Adrenal gland (tissue), 12 donors: ENCODE results near the gene NBPF6. TPM values are rescaled to one million over a fixed set of nuclear protein-coding genes. Genes with fewer than 3 reads are reported as not detected.
"Not testable (repeated sequence)": the region's sequence is repeated elsewhere in the genome, so short reads cannot be mapped to it uniquely, and the experiment has no call there.

Experiments used
- DNase-seq, 7 donors: peaks; one replicate each; pipeline ENCODE4 v3.0.0-alpha.2; 2019 to 2020
- H3K27ac ChIP-seq, 5 donors: fragments of 200-600 bp; sonication (generic) in 4 of 5; 1 replicate in 3 of 5; 2 replicates in 2 of 5; pipeline versions ENCODE4 v1.5.1 to v1.8.0; 2016 to 2020; ENCODE audit warnings: mild to moderate bottlenecking in 1 of 5
- H3K27me3 ChIP-seq: fragments of 200-600 bp; 2 replicates; pipeline ENCODE4 v1.8.0; 2021
- H3K36me3 ChIP-seq, 2 donors: fragments of 200-600 bp; replicated peaks in 1 of 2; 1 replicate in 1 of 2; 2 replicates in 1 of 2; pipeline versions ENCODE4 v1.5.1 to v1.8.0; 2018 to 2022
- H3K4me1 ChIP-seq, 2 donors: fragments of 200-600 bp; replicated peaks in 1 of 2; 1 replicate in 1 of 2; 2 replicates in 1 of 2; pipeline versions ENCODE4 v1.5.1 to v1.8.0; 2018 to 2021
- H3K4me3 ChIP-seq, 4 donors: fragments of 200-600 bp; sonication (generic) in 3 of 4; one replicate each; pipeline ENCODE4 v1.5.1; 2016 to 2018
- H3K9me3 ChIP-seq, 3 donors: fragments of 200-600 bp; sonication (generic) in 1 of 3; replicated peaks in 1 of 3; 1 replicate in 2 of 3; 2 replicates in 1 of 3; pipeline versions ENCODE4 v1.5.1 to v1.8.0; 2016 to 2021
- CTCF ChIP-seq, 6 experiments: fragments of 450-650 bp in 4 of 6; fragments of 200-600 bp in 2 of 6; sonication (generic) in 1 of 6; IDR thresholded peaks; 1 replicate in 5 of 6; 2 replicates in 1 of 6; pipeline versions ENCODE4 v1.5.1 to v1.8.0; 2016 to 2021; ENCODE audit warnings: antibody characterized with exemption in 6 of 6, mild to moderate bottlenecking in 2 of 6, moderate library complexity in 1 of 6
- POLR2A ChIP-seq, 2 donors: fragments of 450-650 bp; IDR thresholded peaks; one replicate each; pipeline ENCODE4 v1.6.1; 2017; ENCODE audit warnings: antibody characterized with exemption in 2 of 2, mild to moderate bottlenecking in 2 of 2, moderate library complexity in 1 of 2
- WGBS, 4 donors: extraction: QIAGEN DNeasy Blood & Tissue Kit in 2 of 4; methylation state at CpG; one replicate each; pipeline versions ENCODE4 v1.1.5 to v1.1.7; 2013 to 2017; 5-methylcytosine and 5-hydroxymethylcytosine counted together
- intact Hi-C, 2 donors: fragments of 100-400 bp; cut with DNase I; formaldehyde crosslinking; loops; one replicate each; pipeline versions ENCODE4 v1.14.1 to v1.15.0; 2022 to 2023
- polyA plus RNA-seq, 3 donors: library from polyadenylated mRNA; stranded (reverse); fragments of 200-250 nt in 2 of 3; fragments of 350-450 nt in 1 of 3; fragmentation: Illumina TruSeq in 1 of 3; extraction: RNeasy Lipid Tissue Mini Kit (QIAGEN cat#74804) in 1 of 3; gene quantifications; one replicate each; pipeline ENCODE4 v1.2.3, GENCODE V29; 2013 to 2014
- total RNA-seq, 9 donors: library from RNA; depleted of rRNA in 4 of 9; stranded (reverse); fragments of >200 nt in 4 of 9; fragments of 120-200 nt in 1 of 9; fragmentation: NEBNext Ultra II Directional in 1 of 9; extraction: Animal tissue kit (Norgen Biotek cat#: 25700) in 1 of 9; gene quantifications; one replicate each; pipeline versions ENCODE4 v1.1.0 to v1.2.4, GENCODE V29; 2013 to 2023
- donor health status: healthy with polysubstance abuse.
- donor health status: Bipolar disorder and iron deficiency.
- donor health status: DM: yes; HTN: yes; CAD: no.
- donor health status: DM: no; HTN: no; CAD: no.
- donor health status: DM: no; HTN: no; CAD: no.
- donor health status: DM: yes; HTN: yes; CAD: no.

Gene NBPF6
- total and polyA plus RNA-seq, 12 donors: 0.14 TPM; not detected in 11

- H3K27me3 ChIP-seq, H3K27ac ChIP-seq, DNase-seq, H3K36me3 ChIP-seq, H3K4me1 ChIP-seq, H3K9me3 ChIP-seq, intact Hi-C loops, H3K4me3 ChIP-seq: not testable (repeated sequence)
- no CpG with 5 or more reads among the region's 3 CpGs for WGBS, 4 donors
Observed at GRCh38 chr1:108463962-108464361, 13.8 kb downstream of the NBPF6 start.

- intact Hi-C loops, H3K27me3 ChIP-seq, DNase-seq, H3K9me3 ChIP-seq, H3K36me3 ChIP-seq, H3K4me1 ChIP-seq, H3K4me3 ChIP-seq, H3K27ac ChIP-seq: not testable (repeated sequence)
- WGBS, 4 donors: no CpG with 5 or more reads among the region's 8 CpGs
Observed at GRCh38 chr1:108466166-108466565, 16.0 kb downstream of the NBPF6 start.

GRCh38 chr1:108467155-108467554, 17.0 kb downstream of the NBPF6 start:
- intact Hi-C loops, H3K27ac ChIP-seq: not testable (repeated sequence)
- 55 to 88% (median 86%) methylated on average over 4 of the region's 5 CpGs; no CpG with 5 or more reads in 1 of the 4 donors for WGBS, 4 donors

GRCh38 chr1:108470750-108471149, 20.6 kb downstream of the NBPF6 start:
- WGBS, 4 donors: 64 to 73% (median 71%) methylated on average over 4 of the region's 4 CpGs
- DNase-seq, H3K27me3 ChIP-seq, H3K4me3 ChIP-seq, H3K9me3 ChIP-seq, intact Hi-C loops, H3K4me1 ChIP-seq, H3K36me3 ChIP-seq, H3K27ac ChIP-seq: not testable (repeated sequence)

More at GRCh38 chr1:108467155-108467554, 17.0 kb downstream of the NBPF6 start:
- not testable (repeated sequence) for DNase-seq, H3K9me3 ChIP-seq, H3K27me3 ChIP-seq, H3K4me1 ChIP-seq, H3K4me3 ChIP-seq, H3K36me3 ChIP-seq

- WGBS, 4 donors: 79 to 83% (median 82%) methylated on average over 5 to 6 of the region's 6 CpGs
- H3K4me3 ChIP-seq, H3K9me3 ChIP-seq, H3K4me1 ChIP-seq, intact Hi-C loops, H3K36me3 ChIP-seq, H3K27ac ChIP-seq, DNase-seq, H3K27me3 ChIP-seq: not testable (repeated sequence)
Observed at GRCh38 chr1:108474516-108474915, 24.4 kb downstream of the NBPF6 start.

- Histone ChIP-seq H3K9me3 (no peaks in the 10 kb centered on the region), H3K4me1 (no peaks in the 10 kb centered on the region), H3K36me3 (no peaks in the 10 kb centered on the region), H3K4me3 (no peak overlapping the region), H3K27me3 (no peaks in the 10 kb centered on the region), H3K27ac (no peak overlapping the region)
- no peak for TF ChIP-seq CTCF (IDR thresholded peaks at IDR 0.05)
- no peak for DNase-seq
- 71 to 83% (median 76%) methylated on average over 2 of the region's 2 CpGs for WGBS, 4 donors
- intact Hi-C loops: no loop called here
Observed at GRCh38 chr1:108478429-108479015, 28.4 kb downstream of the NBPF6 start.

GRCh38 chr1:108482708-108483107, 32.6 kb downstream of the NBPF6 start:
- TF ChIP-seq POLR2A (IDR thresholded peaks at IDR 0.05): no peak
- no peak for TF ChIP-seq CTCF (IDR thresholded peaks at IDR 0.05)
- DNase-seq: no peak
- 56 to 63% (median 61%) methylated on average over 1 of the region's 1 CpG for WGBS, 4 donors
- H3K4me3 ChIP-seq: no peak overlapping the region
- no peaks in the 10 kb centered on the region for H3K27me3 ChIP-seq
- no peaks in the 10 kb centered on the region for H3K4me1 ChIP-seq
- no peaks in the 10 kb centered on the region for H3K9me3 ChIP-seq
- H3K36me3 ChIP-seq: no peaks in the 10 kb centered on the region
- no peak overlapping the region for H3K27ac ChIP-seq
- intact Hi-C loops: no loop called here

GRCh38 chr1:108485990-108486389, 35.8 kb downstream of the NBPF6 start:
- H3K4me1 ChIP-seq, H3K36me3 ChIP-seq, DNase-seq, H3K27ac ChIP-seq, intact Hi-C loops, H3K9me3 ChIP-seq, H3K4me3 ChIP-seq, H3K27me3 ChIP-seq: not testable (repeated sequence)
- WGBS, 4 donors: 70 to 78% (median 71%) methylated on average over 5 of the region's 5 CpGs

GRCh38 chr1:108486707-108487106, 36.6 kb downstream of the NBPF6 start:
- H3K4me1 ChIP-seq, H3K27me3 ChIP-seq, H3K4me3 ChIP-seq, H3K27ac ChIP-seq, H3K9me3 ChIP-seq, DNase-seq, intact Hi-C loops, H3K36me3 ChIP-seq: not testable (repeated sequence)
- 90 to 98% (median 94%) methylated on average over 7 to 11 of the region's 11 CpGs for WGBS, 4 donors

- H3K9me3 ChIP-seq, DNase-seq, H3K27ac ChIP-seq, H3K36me3 ChIP-seq, H3K27me3 ChIP-seq, H3K4me1 ChIP-seq, H3K4me3 ChIP-seq, intact Hi-C loops: not testable (repeated sequence)
- WGBS, 4 donors: 75 to 90% (median 88%) methylated on average over 1 of the region's 1 CpG
Observed at GRCh38 chr1:108495008-108495407, 44.9 kb downstream of the NBPF6 start.
